Metanephros (tissue), 2 donors: ENCODE results near the gene CALCR. TPM values are rescaled to one million over a fixed set of nuclear protein-coding genes. Genes with fewer than 3 reads are reported as not detected.
A peak's percentile ranks its signal among the peaks of the same experiment; 100 is the strongest.

Source experiments
- small RNA-seq: library from RNA; depleted of rRNA; stranded (forward); fragments of <200 nt; gene quantifications from one replicate; pipeline ENCODE3, GENCODE V24; 2014; ENCODE audit warnings: low replicate concordance
- total RNA-seq: library from RNA; depleted of rRNA; stranded (reverse); fragments of >200 nt; gene quantifications from one replicate; pipeline ENCODE4 v1.2.3, GENCODE V29; 2014

Gene CALCR
- 1.8 TPM for total RNA-seq

GRCh38 chr7:93574646-93575554 lies at the start of gene CALCR:
Gene CALCR (minus strand): TSS chr7:93574724. CDS start chr7:93486981, 87,743 bp downstream.

Small RNA genes within 50 kb of the gene (small RNA-seq; reads per million reads assigned to genes)
- 5.1 reads per million, percentile 93 among the genes with 10 or more reads in this experiment for gene MIR489
- gene MIR653: 5.9 reads per million, percentile 94 among the genes with 10 or more reads in this experiment
